GM12874 (cell line): ENCODE measurements around the gene TTLL8.

ENCODE experiments used
- CTCF ChIP-seq: IDR thresholded peaks from 2 replicates; pipeline ENCODE4 v1.5.1; 2011; ENCODE audit warnings: low read depth, mild to moderate bottlenecking, control low read depth, low read length, moderate library complexity; ENCODE audit not compliant: insufficient read depth

TTLL8 gene

GRCh38 chr22:50027639-50028537 lies 30.2 kb downstream of the TTLL8 start:
- no peak for TF ChIP-seq CTCF

DNA sequence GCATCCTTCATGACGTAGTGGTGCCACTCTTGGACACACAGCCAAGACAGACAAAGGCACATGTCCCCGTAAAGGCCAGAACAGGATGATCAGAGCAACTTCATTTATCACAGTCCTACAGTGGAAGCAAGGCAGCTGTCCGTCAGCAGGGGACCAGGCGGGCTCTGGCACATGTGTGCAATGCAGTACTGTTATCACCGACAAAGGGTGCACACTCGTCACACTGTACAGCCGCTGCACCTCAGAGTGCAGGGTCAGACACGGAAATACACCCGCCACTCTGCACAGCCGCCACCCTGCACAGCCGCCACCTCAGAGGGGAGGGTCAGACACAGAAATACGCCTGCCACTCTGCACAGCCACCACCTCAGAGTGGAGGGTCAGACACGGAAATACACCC lies 32.1 kb downstream of the TTLL8 start:
- no peak for TF ChIP-seq CTCF

- no peak for TF ChIP-seq CTCF
Observed at GRCh38 chr22:50022171-50022819, 35.8 kb downstream of the TTLL8 start.

DNA sequence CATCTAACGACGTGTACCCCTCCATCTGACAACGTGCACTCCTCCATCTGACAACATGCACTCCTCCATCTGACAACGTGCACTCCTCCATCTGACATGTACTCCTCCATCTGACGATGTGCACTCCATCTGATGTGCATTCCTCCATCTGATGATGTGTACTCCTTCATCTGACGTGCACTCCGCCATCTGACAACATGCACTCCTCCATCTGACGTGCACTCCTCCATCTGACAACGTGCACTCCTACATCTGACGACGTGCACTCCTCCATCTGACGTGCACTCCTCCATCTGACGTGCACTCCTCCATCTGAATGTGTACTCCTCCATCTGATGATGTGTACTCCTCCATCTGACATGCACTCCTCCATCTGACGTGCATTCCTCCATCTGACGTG lies 37.5 kb downstream of the TTLL8 start:
- no peak for TF ChIP-seq CTCF

- TF ChIP-seq CTCF, result no peak
Observed at GRCh38 chr22:50019316-50019715, 38.8 kb downstream of the TTLL8 start.

- TF ChIP-seq CTCF, result no peak
Observed at GRCh38 chr22:50018608-50019285, 39.4 kb downstream of the TTLL8 start.

DNA sequence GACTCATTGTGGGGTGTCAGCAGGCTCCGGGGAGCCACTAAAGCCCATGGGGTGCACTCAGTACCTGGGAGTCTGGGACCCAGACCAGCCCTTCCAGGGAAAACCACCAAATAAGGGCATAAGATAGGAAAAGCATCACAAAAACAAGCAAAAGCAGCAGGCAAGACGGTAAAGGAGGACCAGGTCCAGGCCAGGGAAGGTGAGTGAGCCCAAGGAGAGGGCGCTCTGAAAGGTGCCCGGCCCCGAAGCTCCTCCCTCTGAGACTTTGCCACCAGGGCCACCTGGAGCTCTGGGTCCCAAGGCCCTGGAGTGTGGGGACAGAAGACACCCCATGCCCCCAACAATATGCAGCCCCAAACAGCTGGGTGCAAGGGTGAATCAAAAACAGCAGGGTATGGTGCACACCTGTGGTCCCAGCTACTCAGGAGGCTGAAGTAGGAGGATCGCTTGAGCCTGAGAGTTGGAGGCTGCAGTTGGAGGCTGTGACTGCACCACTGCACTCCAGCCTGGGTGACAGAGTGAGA lies 40.3 kb downstream of the TTLL8 start:
- TF ChIP-seq CTCF, result no peak
